Renal cortex interstitium (tissue), 11 donors: ENCODE measurements around the gene INTS12. TPM values are rescaled to one million over a fixed set of nuclear protein-coding genes. Genes with fewer than 3 reads are reported as not detected.

ENCODE experiments used
- DNase-seq, 11 donors: peaks; one replicate each; pipeline ENCODE4 v3.0.0-alpha.2; 2013; ENCODE audit warnings: low read depth in 9 of 11, low spot score in 4 of 11; ENCODE audit errors: extremely low read depth in 1 of 11
- polyA plus RNA-seq, 3 donors: library from polyadenylated mRNA; unstranded; fragments of 120-200 nt; gene quantifications; one replicate each; pipeline ENCODE4 v1.2.1, GENCODE V29; 2013; ENCODE audit not compliant: insufficient read length in 3 of 3

Gene INTS12
- polyA plus RNA-seq, 3 donors = 30.0 to 38.8 (median 33.0) TPM

GRCh38 chr4:105644257-105644656, 64.2 kb downstream of the INTS12 start:
- DNase-seq = no peak

- no peak for DNase-seq
Observed at GRCh38 chr4:105641845-105642244, 66.6 kb downstream of the INTS12 start.

- DNase-seq = peak in 1 of 11 donors; percentile 54
Observed at GRCh38 chr4:105637408-105638176, 70.9 kb downstream of the INTS12 start.

GRCh38 chr4:105634402-105635080, 73.9 kb downstream of the INTS12 start:
- no peak for DNase-seq

GRCh38 chr4:105633241-105633640, 75.2 kb downstream of the INTS12 start:
- DNase-seq = no peak

Other genes starting within 250 kb of the INTS12 start
- 100 to 1,000 TPM in 1 of 3 donors, 10 to 100 TPM in 2; 87.6 to 110 (median 96.4) TPM for gene PPA2, start 234.6 kb downstream of the INTS12 start, polyA plus RNA-seq
- 1 to 10 TPM; 4.0 to 8.7 (median 5.3) TPM for gene ARHGEF38, start 156.1 kb downstream of the INTS12 start, polyA plus RNA-seq
- 10 to 100 TPM; 15.4 to 19.1 (median 18.3) TPM for gene GSTCD, start 95 bp upstream of the INTS12 start, polyA plus RNA-seq
- gene NPNT, start 186.8 kb upstream of the INTS12 start, polyA plus RNA-seq = 100 to 1,000 TPM; 171 to 187 (median 176) TPM